GM19240 (cell line): ENCODE data around the gene GBP2.

Experiments
- DNase-seq: peaks from one replicate; pipeline ENCODE4 v3.0.0; 2011; ENCODE audit warnings: low spot score; ENCODE audit not compliant: insufficient read length

GBP2 gene, protein sequence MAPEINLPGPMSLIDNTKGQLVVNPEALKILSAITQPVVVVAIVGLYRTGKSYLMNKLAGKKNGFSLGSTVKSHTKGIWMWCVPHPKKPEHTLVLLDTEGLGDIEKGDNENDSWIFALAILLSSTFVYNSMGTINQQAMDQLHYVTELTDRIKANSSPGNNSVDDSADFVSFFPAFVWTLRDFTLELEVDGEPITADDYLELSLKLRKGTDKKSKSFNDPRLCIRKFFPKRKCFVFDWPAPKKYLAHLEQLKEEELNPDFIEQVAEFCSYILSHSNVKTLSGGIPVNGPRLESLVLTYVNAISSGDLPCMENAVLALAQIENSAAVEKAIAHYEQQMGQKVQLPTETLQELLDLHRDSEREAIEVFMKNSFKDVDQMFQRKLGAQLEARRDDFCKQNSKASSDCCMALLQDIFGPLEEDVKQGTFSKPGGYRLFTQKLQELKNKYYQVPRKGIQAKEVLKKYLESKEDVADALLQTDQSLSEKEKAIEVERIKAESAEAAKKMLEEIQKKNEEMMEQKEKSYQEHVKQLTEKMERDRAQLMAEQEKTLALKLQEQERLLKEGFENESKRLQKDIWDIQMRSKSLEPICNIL

GRCh38 chr1:89125913-89126580, at the start of gene GBP2:
TSS of gene GBP2 (minus strand) at chr1:89126114. CDS start at chr1:89121966, 4,148 bp downstream.
- no peak for DNase-seq

DNA sequence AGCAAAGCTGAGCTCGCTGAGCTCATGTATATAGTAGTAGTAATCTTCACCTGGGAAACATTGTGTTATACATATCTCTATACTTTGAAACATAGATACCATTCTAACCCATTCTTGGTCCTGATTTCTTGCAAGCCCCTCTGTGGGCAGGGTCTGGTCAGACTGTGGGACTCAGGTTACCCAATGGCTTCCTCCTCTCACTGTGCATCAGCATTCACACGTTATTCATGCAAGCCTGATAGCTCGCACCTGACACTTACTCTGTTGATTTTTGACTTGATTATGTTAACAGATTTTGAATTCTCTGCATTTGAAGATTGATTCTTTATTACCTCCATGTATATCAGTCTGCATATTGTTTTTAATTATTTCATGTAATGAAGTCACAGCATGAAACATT, 48.6 kb upstream of the GBP2 start:
- DNase-seq = no peak

DNA sequence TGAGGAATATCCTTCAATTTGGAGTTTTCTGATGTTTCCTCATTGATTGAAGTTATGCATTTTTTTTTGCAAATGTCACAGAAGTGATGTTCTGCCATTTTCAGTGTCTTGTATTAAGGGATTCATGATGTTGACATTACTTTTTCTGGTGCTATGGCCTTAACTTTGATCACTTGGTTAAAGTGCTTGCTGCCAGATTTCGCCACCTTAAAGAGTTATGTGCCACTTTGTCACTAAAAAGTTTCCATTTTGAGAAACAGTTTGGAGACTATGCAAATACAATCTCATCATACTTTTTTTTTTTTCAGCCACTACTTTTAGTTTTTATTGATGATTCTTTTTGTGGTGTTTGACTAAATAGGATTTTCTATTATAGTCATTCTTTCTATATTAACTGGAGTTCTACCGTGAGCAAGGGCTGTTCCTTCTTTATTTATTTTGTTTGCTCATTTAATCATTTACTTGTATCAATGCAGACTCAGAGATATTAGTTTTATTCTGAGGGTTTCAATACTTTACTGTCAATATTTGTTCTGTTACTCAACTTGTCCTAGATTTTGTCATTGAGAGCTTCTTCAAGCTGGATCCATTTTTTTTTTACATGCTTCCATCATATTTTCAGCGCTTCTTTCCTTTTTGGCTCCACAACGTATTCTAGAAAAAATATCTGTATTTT, 46.7 kb upstream of the GBP2 start:
- DNase-seq = no peak

- no peak for DNase-seq
Measured at GRCh38 chr1:89171067-89171438, 45.1 kb upstream of the GBP2 start.

DNA sequence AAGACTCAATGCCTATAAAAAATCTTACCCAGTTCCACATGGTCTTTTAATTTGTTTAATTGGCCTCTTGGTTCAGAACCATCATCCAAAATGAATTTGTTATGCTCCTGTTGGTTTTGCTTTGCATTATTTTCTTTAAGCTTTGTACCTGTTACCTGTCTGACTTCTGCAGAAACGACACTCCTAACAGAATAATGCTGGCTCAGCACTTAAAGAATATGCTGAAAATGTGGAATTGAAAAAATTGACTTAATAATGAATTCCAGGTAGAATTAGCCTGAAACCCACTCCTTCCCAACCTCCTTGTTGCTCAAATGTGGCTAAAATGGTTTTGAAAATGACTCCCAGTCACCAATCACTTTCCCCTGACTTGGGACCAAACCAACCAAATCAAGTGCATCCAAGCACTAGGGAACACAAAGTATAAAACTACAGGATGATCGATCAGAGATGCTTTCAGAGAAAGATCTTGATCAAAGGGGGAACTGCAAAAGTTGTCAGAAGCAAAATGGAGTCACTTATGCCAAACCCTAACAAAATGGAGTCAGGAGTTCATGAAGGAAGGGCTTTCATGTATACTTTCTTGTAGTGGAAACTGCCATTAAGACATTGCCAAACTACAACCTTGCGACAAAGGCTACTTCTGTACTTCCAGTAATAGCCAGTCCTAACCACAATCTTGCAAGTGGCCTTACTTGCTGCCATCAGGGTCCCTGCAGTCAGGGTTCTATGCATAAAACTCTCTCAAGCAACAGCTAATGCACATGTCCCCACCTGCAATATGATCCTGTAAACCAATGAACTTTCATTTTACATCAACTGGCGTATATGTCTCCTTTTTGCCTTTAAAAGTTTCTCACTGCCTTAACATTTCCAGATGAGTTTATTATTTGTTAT, 44.5 kb upstream of the GBP2 start:
- DNase-seq = no peak

GRCh38 chr1:89169166-89169565, 43.3 kb upstream of the GBP2 start:
- no peak for DNase-seq

DNA sequence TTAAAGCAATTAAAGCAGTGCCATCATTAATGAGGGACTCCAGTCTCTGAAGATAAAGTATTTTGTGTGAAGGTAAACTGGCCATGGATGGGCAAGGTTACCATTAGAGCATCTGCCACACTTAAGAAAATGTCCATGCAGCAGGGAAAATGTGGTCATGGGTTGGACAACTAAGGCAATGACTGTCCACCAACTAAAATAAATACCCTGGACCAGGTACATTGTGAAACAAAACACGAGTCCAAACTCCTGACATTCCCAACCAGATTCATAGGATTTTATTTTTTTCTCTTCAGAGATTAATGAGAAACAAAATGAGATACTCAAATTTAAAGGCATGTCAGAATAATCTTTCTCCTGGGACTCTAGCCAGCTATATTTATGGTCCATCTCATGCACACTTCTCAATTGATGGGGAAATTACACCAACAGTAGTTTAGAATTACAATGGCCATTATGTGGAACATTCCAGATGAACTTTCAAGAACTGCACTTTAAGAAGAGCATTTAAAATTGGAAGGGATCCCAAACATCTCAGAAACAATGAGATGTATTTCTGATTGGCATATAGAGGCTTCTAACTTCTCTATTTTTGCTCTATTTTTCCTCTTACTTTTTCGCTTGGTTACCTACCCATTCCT, 41.8 kb upstream of the GBP2 start:
- DNase-seq = no peak

DNA sequence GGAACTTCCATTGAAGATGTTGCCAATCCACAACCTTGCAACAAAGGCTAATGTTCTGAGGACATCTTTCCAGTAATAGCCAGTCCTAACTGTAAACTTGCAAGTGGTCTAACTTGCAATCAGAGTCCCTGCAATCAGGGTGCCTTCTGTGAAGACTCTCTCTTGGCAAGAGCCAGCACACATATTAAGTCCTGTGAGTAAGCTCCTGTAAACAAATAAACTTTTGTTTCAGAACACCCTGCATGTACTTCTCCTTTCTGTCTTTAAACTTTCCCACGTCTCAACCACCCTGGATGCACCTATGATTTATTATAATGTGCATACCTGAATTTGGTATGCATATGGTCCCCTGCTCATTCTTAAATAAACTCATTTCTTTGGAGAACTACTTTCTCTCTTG, 40.8 kb upstream of the GBP2 start:
- no peak for DNase-seq

DNA sequence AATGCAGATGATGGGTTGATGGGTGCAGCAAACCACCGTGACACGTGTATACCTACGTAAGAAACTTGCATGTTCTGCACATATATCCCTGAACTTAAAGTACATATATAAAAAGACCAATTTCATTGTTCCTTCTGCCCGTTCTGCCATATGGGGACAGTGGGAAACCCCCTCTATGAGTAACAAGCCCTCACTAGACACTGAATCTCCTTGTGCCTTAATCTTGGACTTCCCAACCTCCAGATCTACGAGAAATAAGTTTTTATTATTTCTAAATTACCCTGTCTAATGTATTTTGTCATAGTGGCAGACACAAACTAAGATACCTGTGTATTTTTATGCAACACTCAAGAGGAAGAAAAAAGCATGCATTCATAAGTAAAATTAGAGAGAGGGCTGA, 39.9 kb upstream of the GBP2 start:
- DNase-seq = no peak

DNA sequence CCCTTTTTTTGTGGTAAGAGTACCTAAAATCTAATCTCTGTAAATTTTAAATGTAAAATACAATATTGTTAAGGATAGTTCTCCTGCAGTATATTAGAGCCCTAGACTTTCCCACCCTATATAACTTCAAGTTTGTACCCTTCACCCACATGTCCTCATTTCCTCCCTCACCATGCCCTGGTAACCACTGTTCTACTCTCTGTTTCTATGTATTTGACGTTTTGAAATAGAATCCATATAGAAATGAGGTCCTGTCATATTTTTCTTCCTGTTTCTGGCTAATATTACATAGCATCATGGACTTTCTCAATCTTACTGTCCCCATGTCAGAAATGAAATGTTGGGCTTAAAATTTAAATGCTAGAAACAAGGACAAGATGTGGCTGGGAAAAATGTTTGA, 25.1 kb upstream of the GBP2 start:
- no peak for DNase-seq

- DNase-seq = no peak
Measured at GRCh38 chr1:89149976-89150375, 24.1 kb upstream of the GBP2 start.

DNA sequence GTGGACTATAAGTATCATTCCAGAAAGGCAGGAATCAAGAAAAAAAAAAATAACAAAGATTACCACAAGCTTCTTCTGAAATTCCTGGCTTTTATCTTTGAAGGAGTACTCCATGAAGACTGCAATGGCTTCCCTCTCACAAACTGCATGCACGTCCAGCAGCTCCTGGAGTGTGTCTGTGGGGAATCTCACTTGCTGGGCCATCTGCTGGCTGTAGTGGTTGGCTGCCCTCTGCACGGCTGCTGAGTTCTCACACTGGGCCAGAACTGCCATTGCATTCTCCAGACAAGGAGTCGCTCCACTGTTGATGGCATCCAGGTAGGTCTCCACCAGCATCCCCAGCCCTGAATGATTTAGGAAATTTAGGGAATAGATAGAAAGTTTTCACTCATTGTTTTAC, 23.3 kb upstream of the GBP2 start:
- DNase-seq = no peak

DNA sequence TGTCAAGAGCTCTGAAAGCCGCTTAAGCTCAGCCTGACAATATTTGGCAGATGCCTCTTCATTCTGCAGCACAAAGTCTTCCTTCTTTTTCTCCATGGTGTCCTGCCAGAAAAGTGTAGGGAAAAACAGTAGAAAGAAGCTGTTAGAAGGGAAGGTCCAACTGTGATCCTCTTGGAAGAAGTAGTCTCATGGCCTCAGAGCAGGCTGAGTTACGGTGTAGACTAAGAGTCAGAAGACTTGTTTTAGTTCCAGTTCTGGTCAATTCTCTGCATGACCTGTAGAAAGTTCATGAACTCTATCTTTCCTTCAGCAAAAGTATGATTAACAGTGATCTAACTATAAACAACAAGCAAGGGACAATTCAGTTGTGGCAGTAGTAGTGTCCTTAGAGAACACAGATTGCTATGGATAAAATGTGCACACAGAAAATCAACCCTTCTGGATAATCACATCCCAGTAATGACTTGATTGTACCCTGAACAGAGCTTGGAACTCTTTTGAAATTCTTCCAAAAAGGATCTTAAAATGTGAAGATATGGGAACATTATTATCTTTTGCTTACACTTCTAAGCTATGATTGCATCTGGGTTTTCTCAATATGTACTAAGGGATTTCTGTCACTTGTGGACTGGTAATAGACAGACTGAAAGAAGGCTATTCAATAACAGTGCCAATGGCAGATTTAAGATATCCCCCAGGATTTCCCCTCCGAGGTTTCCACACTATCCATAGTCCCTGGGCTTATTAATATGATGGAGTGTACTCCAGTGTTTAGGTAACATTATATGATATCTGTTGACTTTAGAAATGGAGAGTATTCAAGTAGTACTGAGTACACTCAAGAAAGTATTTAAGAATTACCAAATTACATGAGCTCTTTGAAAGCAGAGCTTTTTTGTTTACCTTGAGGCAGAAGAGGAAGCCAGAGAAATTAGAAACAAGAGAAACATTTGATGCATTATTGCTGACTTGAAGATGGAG, 22.1 kb upstream of the GBP2 start:
- no peak for DNase-seq

GRCh38 chr1:89146721-89147120, 20.8 kb upstream of the GBP2 start:
- DNase-seq = no peak

GRCh38 chr1:89143484-89143883, 17.6 kb upstream of the GBP2 start:
- DNase-seq = no peak

DNA sequence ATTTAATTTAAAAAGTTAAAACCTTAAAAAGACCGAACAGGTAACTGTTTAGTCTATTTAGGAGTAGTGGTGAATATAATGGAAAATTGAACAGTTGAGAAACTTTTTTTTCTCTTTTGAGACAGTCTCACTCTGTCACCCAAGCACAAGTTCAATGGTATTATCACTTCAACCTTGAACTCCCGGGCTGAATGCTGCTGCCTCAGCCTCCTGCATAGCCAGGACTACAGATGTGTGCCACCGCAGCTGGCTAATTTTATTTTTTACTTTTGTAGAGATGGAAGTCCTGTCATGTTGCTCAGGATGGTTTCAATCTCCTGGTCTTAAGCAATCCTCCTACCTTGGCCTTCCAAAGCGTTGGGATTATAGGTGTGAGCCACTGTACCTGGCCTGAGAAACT, 16.2 kb upstream of the GBP2 start:
- DNase-seq = no peak

- DNase-seq = no peak
Measured at GRCh38 chr1:89133747-89134146, 7.8 kb upstream of the GBP2 start.

GRCh38 chr1:89130716-89131115, 4.8 kb upstream of the GBP2 start:
- DNase-seq = no peak

DNA sequence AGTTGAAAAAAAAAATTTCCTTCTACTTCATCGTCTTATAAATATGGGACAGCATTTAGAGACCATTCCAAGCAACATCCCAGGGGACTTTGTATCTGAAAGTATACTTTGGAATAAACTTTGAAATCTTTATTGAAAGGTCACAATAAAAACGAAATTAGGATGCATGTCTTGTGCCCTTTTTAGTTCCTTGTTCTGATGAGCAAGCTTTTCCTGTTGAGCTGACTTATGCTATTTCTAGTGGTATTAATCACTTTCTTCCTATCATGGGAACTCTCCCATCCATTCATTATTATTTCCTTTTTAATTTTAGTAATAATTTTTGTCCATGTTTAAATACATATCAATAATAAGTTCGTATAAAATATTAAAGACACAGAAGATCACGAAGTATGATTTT, 4.0 kb upstream of the GBP2 start:
- no peak for DNase-seq
